ENCODE measurements around the gene NEK10.

The NEK10 gene

GRCh38 chr3:27095553-27096222 is 273.5 kb downstream of the NEK10 start:
- Histone ChIP-seq H3K9ac (ENCODE audit: low read depth in 1 of 2, low read length in 2 of 2) (no peak overlapping the region), H3K4me1 (ENCODE audit: control insufficient read depth in 1 of 2, insufficient read depth in 2 of 2, low read length in 2 of 2) (peaks cover 0 to 3% of the 10 kb centered on the region in 2 donors), H3K9me3 (ENCODE audit: control insufficient read depth in 1 of 2, low read length in 2 of 2) (no peaks in the 10 kb centered on the region), H3K27me3 (ENCODE audit: control insufficient read depth in 1 of 2, insufficient read depth in 2 of 2, low read length in 2 of 2) (no peaks in the 10 kb centered on the region), H3K27ac (ENCODE audit: low read depth, low read length) (no peak overlapping the region), H3K36me3 (ENCODE audit: control insufficient read depth in 1 of 2, insufficient read depth in 2 of 2, low read length in 2 of 2) (no peaks in the 10 kb centered on the region), H3K4me3 (ENCODE audit: low read depth in 1 of 2, low read length in 2 of 2) (no peak overlapping the region)

DNA sequence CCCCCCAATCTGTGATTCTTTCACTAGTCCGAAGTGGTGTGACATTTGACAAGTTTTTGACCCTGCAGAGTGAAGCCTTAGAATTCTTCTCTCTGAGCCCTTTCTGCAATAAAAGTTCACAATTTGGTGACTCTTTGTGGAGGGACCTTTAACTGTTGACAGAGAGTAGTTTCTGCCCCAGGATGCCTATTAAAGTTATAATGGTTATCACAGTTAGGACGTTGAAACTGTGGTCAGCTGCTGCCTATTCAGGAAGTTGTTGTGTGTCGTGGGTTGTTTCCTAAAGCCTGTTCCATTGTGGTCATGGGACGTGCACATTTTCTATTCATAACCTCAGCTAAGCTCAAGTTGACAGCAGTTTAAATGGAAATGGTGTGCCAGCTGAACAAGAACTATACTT is 274.5 kb downstream of the NEK10 start:
- Histone ChIP-seq H3K9ac (ENCODE audit: low read depth in 1 of 2, low read length in 2 of 2) (no peak overlapping the region), H3K4me3 (ENCODE audit: low read depth in 1 of 2, low read length in 2 of 2) (no peak overlapping the region), H3K9me3 (ENCODE audit: control insufficient read depth in 1 of 2, low read length in 2 of 2) (no peaks in the 10 kb centered on the region), H3K27ac (ENCODE audit: low read depth, low read length) (no peak overlapping the region), H3K36me3 (ENCODE audit: control insufficient read depth in 1 of 2, insufficient read depth in 2 of 2, low read length in 2 of 2) (no peaks in the 10 kb centered on the region), H3K4me1 (ENCODE audit: control insufficient read depth in 1 of 2, insufficient read depth in 2 of 2, low read length in 2 of 2) (peaks cover 0 to 3% of the 10 kb centered on the region in 2 donors), H3K27me3 (ENCODE audit: control insufficient read depth in 1 of 2, insufficient read depth in 2 of 2, low read length in 2 of 2) (no peaks in the 10 kb centered on the region)

DNA sequence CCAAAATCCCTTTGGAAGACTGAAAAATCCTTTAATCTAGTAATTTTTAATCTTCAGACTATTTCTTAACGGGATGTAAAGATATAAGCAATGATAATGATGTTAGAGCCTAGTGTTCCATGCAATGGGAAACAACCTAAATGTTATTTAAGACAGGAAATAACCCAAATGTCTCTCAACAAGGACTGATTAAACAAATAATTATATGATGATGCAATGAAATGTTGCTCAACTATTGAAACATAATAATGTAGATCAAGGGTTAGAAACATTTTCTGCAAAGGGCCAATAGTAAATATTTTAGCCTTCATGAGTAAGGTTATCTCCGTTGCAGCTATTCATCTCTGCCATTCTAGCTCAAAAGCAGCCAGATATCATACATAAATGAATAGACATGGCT is 275.4 kb downstream of the NEK10 start:
- Histone ChIP-seq H3K4me1 (ENCODE audit: control insufficient read depth in 1 of 2, insufficient read depth in 2 of 2, low read length in 2 of 2) (peaks cover 0 to 3% of the 10 kb centered on the region in 2 donors), H3K9me3 (ENCODE audit: control insufficient read depth in 1 of 2, low read length in 2 of 2) (no peaks in the 10 kb centered on the region), H3K27me3 (ENCODE audit: control insufficient read depth in 1 of 2, insufficient read depth in 2 of 2, low read length in 2 of 2) (no peaks in the 10 kb centered on the region), H3K9ac (ENCODE audit: low read depth in 1 of 2, low read length in 2 of 2) (no peak overlapping the region), H3K27ac (ENCODE audit: low read depth, low read length) (no peak overlapping the region), H3K4me3 (ENCODE audit: low read depth in 1 of 2, low read length in 2 of 2) (no peak overlapping the region), H3K36me3 (ENCODE audit: control insufficient read depth in 1 of 2, insufficient read depth in 2 of 2, low read length in 2 of 2) (no peaks in the 10 kb centered on the region)

DNA sequence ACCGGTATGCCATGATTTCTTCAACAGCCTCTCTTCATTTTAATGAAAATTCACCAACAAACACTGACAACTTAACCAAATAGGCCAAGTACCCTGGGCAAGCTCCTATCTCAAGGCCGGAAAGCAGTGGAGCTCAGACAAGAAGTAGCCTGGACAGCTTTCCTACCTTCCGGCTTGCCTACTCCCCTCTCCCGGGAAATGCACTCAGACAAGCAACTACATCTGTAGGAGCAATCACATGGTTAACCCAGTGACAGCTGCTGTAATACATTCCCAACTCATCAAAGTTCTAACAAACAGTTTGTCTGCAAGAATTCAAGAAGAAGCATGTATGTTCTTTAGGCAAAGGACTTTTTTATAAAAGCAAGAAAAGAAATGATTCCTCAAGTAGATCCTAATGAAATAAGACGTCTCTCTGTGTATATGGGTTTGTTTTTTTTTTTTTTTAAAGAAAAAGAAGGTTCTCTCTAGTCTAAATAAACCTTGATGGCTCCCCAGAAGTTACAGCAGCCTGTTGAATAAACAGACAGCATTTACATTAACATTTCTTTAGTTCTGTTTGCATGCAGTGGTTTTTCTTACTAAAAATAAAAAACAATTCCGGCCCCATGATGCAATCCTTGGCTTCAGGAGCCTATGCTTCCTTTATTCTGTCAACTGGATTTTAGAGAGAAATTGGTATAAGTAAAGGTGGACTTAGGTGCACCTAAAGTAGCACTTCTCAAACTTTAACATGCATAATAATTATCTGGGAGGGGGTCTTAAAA is 278.7 kb downstream of the NEK10 start:
- H3K4me1 ChIP-seq (ENCODE audit: control insufficient read depth in 1 of 2, insufficient read depth in 2 of 2, low read length in 2 of 2), result peaks cover 0 to 3% of the 10 kb centered on the region in 2 donors
- H3K9ac ChIP-seq (ENCODE audit: low read depth in 1 of 2, low read length in 2 of 2), result no peak overlapping the region
- H3K36me3 ChIP-seq (ENCODE audit: control insufficient read depth in 1 of 2, insufficient read depth in 2 of 2, low read length in 2 of 2), result no peaks in the 10 kb centered on the region
- no peak overlapping the region for H3K4me3 ChIP-seq (ENCODE audit: low read depth in 1 of 2, low read length in 2 of 2)
- no peak overlapping the region for H3K27ac ChIP-seq (ENCODE audit: low read depth, low read length)
- no peaks in the 10 kb centered on the region for H3K27me3 ChIP-seq (ENCODE audit: control insufficient read depth in 1 of 2, insufficient read depth in 2 of 2, low read length in 2 of 2)
- H3K9me3 ChIP-seq (ENCODE audit: control insufficient read depth in 1 of 2, low read length in 2 of 2), result no peaks in the 10 kb centered on the region

DNA sequence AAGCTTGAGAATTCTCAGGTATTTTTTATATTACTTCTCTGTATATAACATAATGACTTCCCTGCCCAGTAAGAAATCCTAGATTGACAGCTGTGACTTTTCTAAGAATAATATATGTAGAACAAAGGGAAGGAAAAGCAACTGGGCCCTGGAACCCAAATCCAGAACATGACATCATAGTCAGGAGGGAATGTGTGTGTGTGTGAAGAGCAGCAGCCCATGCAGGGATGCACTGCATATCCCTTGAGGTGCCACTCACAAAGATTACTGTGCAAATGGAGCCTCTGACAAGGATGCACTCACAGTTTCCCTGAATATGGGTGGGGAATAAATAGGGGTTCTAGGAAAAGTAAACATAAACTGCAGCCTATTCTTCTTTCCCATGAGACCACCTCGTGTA is 279.5 kb downstream of the NEK10 start:
- H3K27me3 ChIP-seq (ENCODE audit: control insufficient read depth in 1 of 2, insufficient read depth in 2 of 2, low read length in 2 of 2), result no peaks in the 10 kb centered on the region
- H3K4me3 ChIP-seq (ENCODE audit: low read depth in 1 of 2, low read length in 2 of 2), result no peak overlapping the region
- no peak overlapping the region for H3K27ac ChIP-seq (ENCODE audit: low read depth, low read length)
- H3K9me3 ChIP-seq (ENCODE audit: control insufficient read depth in 1 of 2, low read length in 2 of 2), result no peaks in the 10 kb centered on the region
- no peaks in the 10 kb centered on the region for H3K36me3 ChIP-seq (ENCODE audit: control insufficient read depth in 1 of 2, insufficient read depth in 2 of 2, low read length in 2 of 2)
- no peaks in the 10 kb centered on the region for H3K4me1 ChIP-seq (ENCODE audit: control insufficient read depth in 1 of 2, insufficient read depth in 2 of 2, low read length in 2 of 2)
- no peak overlapping the region for H3K9ac ChIP-seq (ENCODE audit: low read depth in 1 of 2, low read length in 2 of 2)

DNA sequence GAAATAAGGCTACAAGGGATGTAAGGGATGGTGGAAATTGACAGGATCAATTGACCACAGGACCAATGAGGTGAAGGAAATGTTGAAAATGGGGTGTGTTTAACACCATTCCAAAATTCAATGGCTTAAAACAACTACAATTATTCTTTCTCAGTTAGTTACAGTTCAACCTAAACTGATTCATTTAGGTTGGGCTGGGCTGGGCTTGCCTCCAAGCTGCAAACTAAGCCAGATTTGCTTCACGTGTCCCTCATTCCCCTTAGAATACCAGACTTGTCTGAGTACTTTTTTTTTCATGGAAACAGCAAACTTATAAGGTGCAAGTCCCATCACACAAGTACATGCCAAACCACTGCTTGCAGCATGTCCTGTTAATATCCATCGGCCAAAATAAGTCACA is 280.1 kb downstream of the NEK10 start:
- no peaks in the 10 kb centered on the region for H3K27me3 ChIP-seq (ENCODE audit: control insufficient read depth in 1 of 2, insufficient read depth in 2 of 2, low read length in 2 of 2)
- H3K36me3 ChIP-seq (ENCODE audit: control insufficient read depth in 1 of 2, insufficient read depth in 2 of 2, low read length in 2 of 2), result no peaks in the 10 kb centered on the region
- no peak overlapping the region for H3K27ac ChIP-seq (ENCODE audit: low read depth, low read length)
- no peaks in the 10 kb centered on the region for H3K4me1 ChIP-seq (ENCODE audit: control insufficient read depth in 1 of 2, insufficient read depth in 2 of 2, low read length in 2 of 2)
- H3K9ac ChIP-seq (ENCODE audit: low read depth in 1 of 2, low read length in 2 of 2), result no peak overlapping the region
- no peaks in the 10 kb centered on the region for H3K9me3 ChIP-seq (ENCODE audit: control insufficient read depth in 1 of 2, low read length in 2 of 2)
- no peak overlapping the region for H3K4me3 ChIP-seq (ENCODE audit: low read depth in 1 of 2, low read length in 2 of 2)

DNA sequence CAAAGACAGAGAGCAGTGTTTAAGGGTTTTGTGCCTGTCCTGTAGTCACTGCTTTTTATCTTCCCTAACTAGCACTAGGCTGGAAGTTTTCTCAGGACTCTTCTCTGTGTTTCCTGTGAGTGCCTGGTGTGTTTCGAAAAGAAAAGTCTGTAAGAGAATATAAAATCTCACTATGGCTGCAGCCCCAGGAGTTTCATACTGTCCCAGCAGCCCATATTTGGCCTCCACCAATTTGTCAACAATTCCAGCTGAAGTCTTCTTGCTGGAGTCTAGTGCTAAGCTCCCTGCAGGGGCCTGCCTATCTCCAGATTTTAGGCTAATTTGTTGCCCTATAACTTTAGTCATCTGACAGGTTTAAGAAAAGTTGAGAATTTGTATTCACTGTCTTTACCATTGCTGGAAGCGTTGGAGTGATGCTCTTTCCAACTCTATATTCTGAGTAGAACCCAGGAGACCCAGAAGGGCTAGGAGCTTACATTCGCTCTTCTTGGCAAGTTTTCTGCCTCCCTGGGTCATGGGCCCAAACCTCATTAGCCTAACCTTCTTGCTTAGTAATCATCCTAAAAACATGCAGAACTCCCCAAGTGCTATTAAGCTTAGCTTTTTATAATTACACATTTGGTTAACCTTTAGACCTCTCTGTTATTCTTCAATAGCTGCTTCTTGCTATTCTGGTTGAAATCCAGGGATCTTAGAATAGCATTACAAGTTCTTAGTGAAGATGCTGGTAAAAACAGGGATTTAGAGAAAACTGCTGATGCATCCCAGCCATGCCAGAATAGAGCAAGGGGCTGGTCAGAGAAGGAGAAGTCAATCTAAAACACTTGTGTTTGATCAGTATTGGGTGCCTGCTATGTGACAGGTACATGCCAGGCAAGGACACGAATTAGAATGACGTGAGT is 283.1 kb downstream of the NEK10 start:
- Histone ChIP-seq H3K36me3 (ENCODE audit: control insufficient read depth in 1 of 2, insufficient read depth in 2 of 2, low read length in 2 of 2) (no peaks in the 10 kb centered on the region), H3K27me3 (ENCODE audit: control insufficient read depth in 1 of 2, insufficient read depth in 2 of 2, low read length in 2 of 2) (no peaks in the 10 kb centered on the region), H3K4me3 (ENCODE audit: low read depth in 1 of 2, low read length in 2 of 2) (no peak overlapping the region), H3K4me1 (ENCODE audit: control insufficient read depth in 1 of 2, insufficient read depth in 2 of 2, low read length in 2 of 2) (no peaks in the 10 kb centered on the region), H3K9me3 (ENCODE audit: control insufficient read depth in 1 of 2, low read length in 2 of 2) (no peaks in the 10 kb centered on the region), H3K27ac (ENCODE audit: low read depth, low read length) (no peak overlapping the region), H3K9ac (ENCODE audit: low read depth in 1 of 2, low read length in 2 of 2) (no peak overlapping the region)

DNA sequence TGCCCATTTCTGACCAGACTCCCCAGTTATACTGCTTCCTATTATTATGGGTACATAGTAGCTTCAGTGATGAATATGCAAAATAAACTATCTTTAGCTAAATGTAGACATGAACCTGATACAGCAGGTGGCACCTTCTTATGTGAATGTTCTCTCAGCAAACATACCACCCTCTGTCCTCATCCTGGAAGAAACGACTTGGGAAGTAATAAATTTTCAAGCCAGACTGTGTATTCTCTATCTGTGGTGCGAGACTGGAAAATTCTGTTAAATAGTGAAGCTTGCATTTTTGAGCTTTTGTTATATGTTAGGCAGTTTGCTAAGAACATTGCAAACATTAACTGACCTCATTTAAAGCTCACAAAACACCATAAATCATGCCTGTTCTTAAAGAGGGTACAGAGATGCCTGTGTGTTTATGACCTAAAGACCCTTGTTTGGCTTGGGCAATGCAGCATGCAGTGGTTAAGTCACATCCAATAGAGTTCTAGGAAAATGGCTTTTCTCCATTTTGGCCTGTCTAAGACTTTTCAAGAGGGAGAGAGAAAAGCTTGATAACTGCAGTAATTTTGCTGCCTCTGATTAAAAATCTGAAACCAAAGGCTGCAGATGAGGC is 287.1 kb downstream of the NEK10 start:
- Histone ChIP-seq H3K9ac (ENCODE audit: low read depth in 1 of 2, low read length in 2 of 2) (no peak overlapping the region), H3K4me3 (ENCODE audit: low read depth in 1 of 2, low read length in 2 of 2) (no peak overlapping the region), H3K9me3 (ENCODE audit: control insufficient read depth in 1 of 2, low read length in 2 of 2) (no peaks in the 10 kb centered on the region), H3K27ac (ENCODE audit: low read depth, low read length) (no peak overlapping the region), H3K36me3 (ENCODE audit: control insufficient read depth in 1 of 2, insufficient read depth in 2 of 2, low read length in 2 of 2) (no peaks in the 10 kb centered on the region), H3K4me1 (ENCODE audit: control insufficient read depth in 1 of 2, insufficient read depth in 2 of 2, low read length in 2 of 2) (no peaks in the 10 kb centered on the region), H3K27me3 (ENCODE audit: control insufficient read depth in 1 of 2, insufficient read depth in 2 of 2, low read length in 2 of 2) (no peaks in the 10 kb centered on the region)

DNA sequence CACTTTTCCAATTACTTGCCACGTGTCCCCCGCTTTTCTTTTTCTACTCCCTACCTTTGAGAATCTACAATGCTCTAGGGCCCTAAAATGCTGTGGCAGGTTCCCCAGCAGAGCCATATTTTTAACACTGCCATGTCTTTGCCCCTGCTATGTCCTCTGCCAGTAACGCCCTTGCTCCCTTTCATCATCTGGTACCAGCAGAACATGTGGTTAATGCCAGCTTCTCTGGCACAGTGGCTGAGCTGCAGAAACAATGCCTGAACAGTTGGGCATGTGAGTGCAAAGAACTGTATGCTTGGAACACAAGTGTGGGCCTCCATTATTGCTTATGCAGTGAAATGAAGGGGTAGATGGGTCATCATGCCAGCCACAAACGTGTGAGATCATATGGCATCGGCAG is 287.6 kb downstream of the NEK10 start:
- no peaks in the 10 kb centered on the region for H3K4me1 ChIP-seq (ENCODE audit: control insufficient read depth in 1 of 2, insufficient read depth in 2 of 2, low read length in 2 of 2)
- no peak overlapping the region for H3K4me3 ChIP-seq (ENCODE audit: low read depth in 1 of 2, low read length in 2 of 2)
- H3K27ac ChIP-seq (ENCODE audit: low read depth, low read length), result no peak overlapping the region
- H3K27me3 ChIP-seq (ENCODE audit: control insufficient read depth in 1 of 2, insufficient read depth in 2 of 2, low read length in 2 of 2), result no peaks in the 10 kb centered on the region
- H3K9me3 ChIP-seq (ENCODE audit: control insufficient read depth in 1 of 2, low read length in 2 of 2), result no peaks in the 10 kb centered on the region
- no peaks in the 10 kb centered on the region for H3K36me3 ChIP-seq (ENCODE audit: control insufficient read depth in 1 of 2, insufficient read depth in 2 of 2, low read length in 2 of 2)
- no peak overlapping the region for H3K9ac ChIP-seq (ENCODE audit: low read depth in 1 of 2, low read length in 2 of 2)

- Histone ChIP-seq H3K27ac (ENCODE audit: low read depth, low read length) (no peak overlapping the region), H3K27me3 (ENCODE audit: control insufficient read depth in 1 of 2, insufficient read depth in 2 of 2, low read length in 2 of 2) (no peaks in the 10 kb centered on the region), H3K36me3 (ENCODE audit: control insufficient read depth in 1 of 2, insufficient read depth in 2 of 2, low read length in 2 of 2) (no peaks in the 10 kb centered on the region), H3K4me1 (ENCODE audit: control insufficient read depth in 1 of 2, insufficient read depth in 2 of 2, low read length in 2 of 2) (no peaks in the 10 kb centered on the region), H3K9me3 (ENCODE audit: control insufficient read depth in 1 of 2, low read length in 2 of 2) (no peaks in the 10 kb centered on the region), H3K9ac (ENCODE audit: low read depth in 1 of 2, low read length in 2 of 2) (no peak overlapping the region), H3K4me3 (ENCODE audit: low read depth in 1 of 2, low read length in 2 of 2) (no peak overlapping the region)
Observed at GRCh38 chr3:27080258-27080525, 289.0 kb downstream of the NEK10 start.

Data from duodenal mucosa (tissue), 2 donors.